ENCODE data around the gene EHMT1.
"Not testable (repeated sequence)": the region's sequence is repeated elsewhere in the genome, so short reads cannot be mapped to it uniquely, and the experiment has no call there.

GRCh38 chr9:137809726-137810450 lies 191.1 kb downstream of the EHMT1 start:
- not testable (repeated sequence) for TF ChIP-seq CTCF (IDR thresholded peaks at IDR 0.05); EZH2 (IDR thresholded peaks at IDR 0.05; ENCODE audit: borderline replicate concordance, insufficient read depth, low read depth, low read length, poor library complexity, severe bottlenecking)
